Activated CD4-positive, alpha-beta memory T cell treated with anti-CD3 and anti-CD28 coated beads, Interleukin-2, amount 10 ng/mL, durations not matched to agents 7 days and 5 days (primary cell): ENCODE data around the gene SCAF4. TPM values are rescaled to one million over a fixed set of nuclear protein-coding genes. Genes with fewer than 3 reads are reported as not detected.
"Not testable (repeated sequence)": the region's sequence is repeated elsewhere in the genome, so short reads cannot be mapped to it uniquely, and the experiment has no call there.

Source experiments
- CTCF ChIA-PET: fragments of 350-600 bp; sonication (Branson Sonifier 250); formaldehyde crosslinking; loops from one replicate; lab custom pipeline; 2021; ENCODE audit warnings: antibody characterized with exemption, inconsistent platforms; lab: Charles Lee
- POLR2A ChIA-PET: fragments of 350-600 bp; sonication (Branson Sonifier 250); formaldehyde crosslinking; loops from one replicate; lab custom pipeline; 2021; ENCODE audit warnings: antibody characterized with exemption; lab: Charles Lee
- DNase-seq: peaks from one replicate; pipeline ENCODE4 v3.0.0-alpha.2; 2020
- H3K27ac Mint-ChIP-seq: one replicate; pipeline ENCODE4 v1.8.0; 2021; ENCODE audit warnings: mild to moderate bottlenecking, mixed read lengths
- H3K27me3 Mint-ChIP-seq: one replicate; pipeline ENCODE4 v1.8.0; 2021; ENCODE audit warnings: mixed read lengths
- H3K36me3 Mint-ChIP-seq: one replicate; pipeline ENCODE4 v1.8.0; 2021; ENCODE audit warnings: low read depth, mixed read lengths
- H3K4me1 Mint-ChIP-seq: one replicate; pipeline ENCODE4 v1.8.0; 2021; ENCODE audit warnings: mixed read lengths
- H3K4me3 Mint-ChIP-seq: one replicate; pipeline ENCODE4 v1.8.0; 2021; ENCODE audit warnings: mild to moderate bottlenecking, mixed read lengths
- H3K9me3 Mint-ChIP-seq: one replicate; pipeline ENCODE4 v1.8.0; 2021; ENCODE audit warnings: mixed read lengths
- total RNA-seq, 2 experiments: library from RNA; stranded (reverse); gene quantifications; one replicate each; pipeline ENCODE4 v1.2.3, GENCODE V29; 2021

Gene SCAF4
- total RNA-seq, 2 experiments from 2014 or later = 49.0 to 49.3 TPM

GRCh38 chr21:31671931-31672330 lies 60.0 kb downstream of the SCAF4 start:
- no peak for DNase-seq
- Mint-ChIP-seq H3K4me3 (no peak overlapping the region), H3K4me1 (peaks cover 31% of the 10 kb centered on the region), H3K27ac (no peak overlapping the region), H3K36me3 (peaks cover 36% of the 10 kb centered on the region), H3K9me3 (no peaks in the 10 kb centered on the region), H3K27me3 (no peaks in the 10 kb centered on the region)
- ChIA-PET CTCF (no interaction called here), POLR2A (no interaction called here)

- CTCF ChIA-PET = interaction anchor here (0.7 to 1.1 kb wide), 2 partner anchors 16 to 58 kb away, joined by 3 read pairs; no protein-coding TSS in a partner anchor
- H3K9me3 Mint-ChIP-seq = no peaks in the 10 kb centered on the region
- no peak for DNase-seq
- no peak overlapping the region for H3K27ac Mint-ChIP-seq
- POLR2A ChIA-PET = no interaction called here
- peaks cover 38% of the 10 kb centered on the region for H3K4me1 Mint-ChIP-seq
- peaks cover 43% of the 10 kb centered on the region for H3K36me3 Mint-ChIP-seq
- no peaks in the 10 kb centered on the region for H3K27me3 Mint-ChIP-seq
- no peak overlapping the region for H3K4me3 Mint-ChIP-seq
These were observed 60.7 kb downstream of the SCAF4 start for GRCh38 chr21:31671146-31671716.

GRCh38 chr21:31670070-31670469 lies 61.8 kb downstream of the SCAF4 start:
- DNase-seq = no peak
- ChIA-PET CTCF (interaction anchor here (1.1 to 2.1 kb wide), 2 partner anchors 9 to 60 kb away, joined by 3 to 4 read pairs; no protein-coding TSS in a partner anchor), POLR2A (interaction anchor here (1.4 to 1.7 kb wide), 3 partner anchors 10 to 60 kb away, joined by 3 to 8 read pairs (median 5); no protein-coding TSS in a partner anchor)
- Mint-ChIP-seq H3K9me3 (no peaks in the 10 kb centered on the region), H3K4me1 (peaks cover 48% of the 10 kb centered on the region), H3K36me3 (peaks cover 51% of the 10 kb centered on the region), H3K4me3 (no peak overlapping the region), H3K27me3 (no peaks in the 10 kb centered on the region), H3K27ac (no peak overlapping the region)

- peaks cover 58% of the 10 kb centered on the region for H3K4me1 Mint-ChIP-seq
- H3K27ac Mint-ChIP-seq = peak overlapping the region; percentile 44
- peaks cover 57% of the 10 kb centered on the region for H3K36me3 Mint-ChIP-seq
- DNase-seq = no peak
- CTCF ChIA-PET = interaction anchor here (2.1 kb wide), 1 partner anchor 8 kb away, joined by 4 read pairs; no protein-coding TSS in a partner anchor
- no peaks in the 10 kb centered on the region for H3K27me3 Mint-ChIP-seq
- POLR2A ChIA-PET = interaction anchor here (1.6 to 1.7 kb wide), 2 partner anchors 9 to 61 kb away, joined by 5 to 8 read pairs; no protein-coding TSS in a partner anchor
- H3K9me3 Mint-ChIP-seq = no peaks in the 10 kb centered on the region
- H3K4me3 Mint-ChIP-seq = no peak overlapping the region
These were observed 63.0 kb downstream of the SCAF4 start for GRCh38 chr21:31668651-31669491.

- peaks cover 67% of the 10 kb centered on the region for H3K4me1 Mint-ChIP-seq
- no peak overlapping the region for H3K4me3 Mint-ChIP-seq
These were observed 64.3 kb downstream of the SCAF4 start for GRCh38 chr21:31667639-31668038.

GRCh38 chr21:31667132-31667531 lies 64.8 kb downstream of the SCAF4 start:
- Mint-ChIP-seq H3K27ac (peak overlapping the region; percentile 49), H3K36me3 (peaks cover 66% of the 10 kb centered on the region), H3K4me3 (no peak overlapping the region), H3K4me1 (peaks cover 70% of the 10 kb centered on the region), H3K27me3 (no peaks in the 10 kb centered on the region), H3K9me3 (no peaks in the 10 kb centered on the region)
- DNase-seq = no peak
- ChIA-PET CTCF (no interaction called here), POLR2A (interaction anchor here (0.6 to 1.7 kb wide), 5 partner anchors 13 to 721 kb away, joined by 3 to 5 read pairs (median 3); no protein-coding TSS in a partner anchor)

More at GRCh38 chr21:31667639-31668038, 64.3 kb downstream of the SCAF4 start:
- peaks cover 61% of the 10 kb centered on the region for H3K36me3 Mint-ChIP-seq
- no peak for DNase-seq
- no peaks in the 10 kb centered on the region for H3K27me3 Mint-ChIP-seq
- ChIA-PET POLR2A (interaction anchor here (1.2 to 1.7 kb wide), 2 partner anchors 13 to 18 kb away, joined by 3 to 4 read pairs; no protein-coding TSS in a partner anchor), CTCF (no interaction called here)
- no peaks in the 10 kb centered on the region for H3K9me3 Mint-ChIP-seq
- peak overlapping the region; percentile 49 for H3K27ac Mint-ChIP-seq

GRCh38 chr21:31666445-31667010 lies 65.4 kb downstream of the SCAF4 start:
- Mint-ChIP-seq H3K27me3 (no peaks in the 10 kb centered on the region), H3K4me1 (peaks cover 75% of the 10 kb centered on the region), H3K9me3 (no peaks in the 10 kb centered on the region), H3K27ac (peak overlapping the region; percentile 49), H3K36me3 (peaks cover 70% of the 10 kb centered on the region), H3K4me3 (no peak overlapping the region)
- POLR2A ChIA-PET = interaction anchor here (0.6 to 1.7 kb wide), 4 partner anchors 12 to 721 kb away, joined by 3 to 5 read pairs (median 4); no protein-coding TSS in a partner anchor
- DNase-seq = no peak
- CTCF ChIA-PET = no interaction called here

GRCh38 chr21:31665869-31666268 lies 66.0 kb downstream of the SCAF4 start:
- Mint-ChIP-seq H3K4me1 (peaks cover 81% of the 10 kb centered on the region), H3K36me3 (peaks cover 69% of the 10 kb centered on the region)
- H3K4me3 Mint-ChIP-seq, CTCF ChIA-PET, H3K27ac Mint-ChIP-seq, H3K9me3 Mint-ChIP-seq, H3K27me3 Mint-ChIP-seq, DNase-seq: not testable (repeated sequence)
- POLR2A ChIA-PET = interaction anchor here (1.3 kb wide), 2 partner anchors 14 to 66 kb away, joined by 3 to 5 read pairs; no protein-coding TSS in a partner anchor

GRCh38 chr21:31665397-31665796 lies 66.5 kb downstream of the SCAF4 start:
- H3K4me1 Mint-ChIP-seq = peaks cover 83% of the 10 kb centered on the region
- peak; percentile 37 for DNase-seq
- CTCF ChIA-PET = no interaction called here
- H3K9me3 Mint-ChIP-seq = no peaks in the 10 kb centered on the region
- H3K27me3 Mint-ChIP-seq = no peaks in the 10 kb centered on the region
- H3K36me3 Mint-ChIP-seq = peaks cover 71% of the 10 kb centered on the region
- peak overlapping the region; percentile 2 for H3K27ac Mint-ChIP-seq
- H3K4me3 Mint-ChIP-seq = no peak overlapping the region
- POLR2A ChIA-PET = interaction anchor here (0.7 kb wide), 1 partner anchor 12 kb away, joined by 3 read pairs; no protein-coding TSS in a partner anchor

GRCh38 chr21:31663584-31664249 lies 68.2 kb downstream of the SCAF4 start:
- Mint-ChIP-seq H3K4me1 (peaks cover 87% of the 10 kb centered on the region), H3K4me3 (no peak overlapping the region), H3K27ac (peak overlapping the region; percentile 25)

GRCh38 chr21:31660591-31660990 lies 71.3 kb downstream of the SCAF4 start:
- ChIA-PET CTCF (interaction anchor here (0.7 to 0.8 kb wide), 2 partner anchors 9 to 102 kb away, joined by 3 to 4 read pairs; no protein-coding TSS in a partner anchor), POLR2A (interaction anchor here (1.0 to 2.1 kb wide), 4 partner anchors 9 to 619 kb away, joined by 3 to 8 read pairs (median 4); partner anchors contain the start of genes MIS18A and SCAF4)
- DNase-seq = no peak
- Mint-ChIP-seq H3K4me1 (peaks cover 73% of the 10 kb centered on the region), H3K27ac (peak overlapping the region; percentile 91), H3K9me3 (no peaks in the 10 kb centered on the region), H3K36me3 (peaks cover 40% of the 10 kb centered on the region), H3K4me3 (peak overlapping the region; percentile 96), H3K27me3 (no peaks in the 10 kb centered on the region)

More at GRCh38 chr21:31663584-31664249, 68.2 kb downstream of the SCAF4 start:
- no peak for DNase-seq
- H3K27me3 Mint-ChIP-seq = no peaks in the 10 kb centered on the region
- H3K36me3 Mint-ChIP-seq = peaks cover 69% of the 10 kb centered on the region
- ChIA-PET CTCF (no interaction called here), POLR2A (no interaction called here)
- H3K9me3 Mint-ChIP-seq = no peaks in the 10 kb centered on the region

- CTCF ChIA-PET = interaction anchor here (0.7 to 0.8 kb wide), 2 partner anchors 9 to 101 kb away, joined by 3 to 4 read pairs; no protein-coding TSS in a partner anchor
- peaks cover 73% of the 10 kb centered on the region for H3K4me1 Mint-ChIP-seq
- H3K4me3 Mint-ChIP-seq = peak overlapping the region; percentile 96
- no peaks in the 10 kb centered on the region for H3K27me3 Mint-ChIP-seq
- no peaks in the 10 kb centered on the region for H3K9me3 Mint-ChIP-seq
- POLR2A ChIA-PET = interaction anchor here (1.0 to 1.2 kb wide), 3 partner anchors 9 to 619 kb away, joined by 3 to 8 read pairs (median 4); partner anchors contain the start of gene MIS18A
- peaks cover 36% of the 10 kb centered on the region for H3K36me3 Mint-ChIP-seq
- peak overlapping the region; percentile 91 for H3K27ac Mint-ChIP-seq
- DNase-seq = no peak
These were observed 71.7 kb downstream of the SCAF4 start for GRCh38 chr21:31660259-31660565.
